ENCODE results near the gene BBC3.

- TF ChIP-seq CTCF (IDR thresholded peaks at IDR 0.05) (no peak), POLR2A (IDR thresholded peaks at IDR 0.05) (no peak)
Observed at GRCh38 chr19:47190167-47190727, 40.8 kb downstream of the BBC3 start.

Data from Peyer's patch (tissue), 4 donors.